WTC11 (cell line): Measurements from ENCODE around the gene MXD3. TPM values are rescaled to one million over a fixed set of nuclear protein-coding genes. Genes with fewer than 3 reads are reported as not detected.

Experiments
- ATAC-seq: fragments of 200-7000 bp; cut with Tn5 transposase; 2 replicates; pipeline ENCODE4 v1.10.0; 2021; ENCODE audit warnings: mild to moderate bottlenecking, moderate library complexity
- CTCF ChIA-PET: fragments of 300-600 bp; sonication (Branson Sonifier 250); formaldehyde crosslinking; loops from one replicate; lab custom pipeline; 2021; ENCODE audit warnings: antibody characterized with exemption; lab: Charles Lee
- POLR2A ChIA-PET: fragments of 350-600 bp; sonication (Branson Sonifier 250); formaldehyde crosslinking; loops from one replicate; lab custom pipeline; 2021; ENCODE audit warnings: antibody characterized with exemption; lab: Charles Lee
- DNase-seq: peaks from one replicate; pipeline ENCODE4 v3.0.0; 2021; ENCODE audit warnings: low spot score
- H3K27ac Mint-ChIP-seq: 2 replicates; pipeline ENCODE4 v1.8.0; 2021; ENCODE audit warnings: mixed read lengths
- H3K27me3 Mint-ChIP-seq: 2 replicates; pipeline ENCODE4 v1.8.0; 2021; ENCODE audit warnings: low read depth, mild to moderate bottlenecking, moderate library complexity, mixed read lengths
- H3K36me3 Mint-ChIP-seq: 2 replicates; pipeline ENCODE4 v1.8.0; 2021; ENCODE audit warnings: mixed read lengths
- H3K4me1 Mint-ChIP-seq: 2 replicates; pipeline ENCODE4 v1.8.0; 2022; ENCODE audit warnings: mixed read lengths
- H3K4me3 Mint-ChIP-seq: 2 replicates; pipeline ENCODE4 v1.8.0; 2021; ENCODE audit warnings: mild to moderate bottlenecking, moderate library complexity, mixed read lengths
- H3K9me3 Mint-ChIP-seq: 2 replicates; pipeline ENCODE4 v1.8.0; 2021; ENCODE audit warnings: mixed read lengths
- AR ChIP-seq: fragments of 250-450 bp; sonication (Bioruptor Pico); IDR thresholded peaks from 2 replicates; pipeline ENCODE4 v1.9.0; 2021; ENCODE audit warnings: mild to moderate bottlenecking
- ARID4B ChIP-seq: sonication (generic); formaldehyde crosslinking; IDR thresholded peaks from 2 replicates; pipeline ENCODE4 v1.8.0; 2023; ENCODE audit warnings: missing genetic modification reagents, mild to moderate bottlenecking, borderline replicate concordance
- ATF1 ChIP-seq: sonication (generic); formaldehyde crosslinking; IDR thresholded peaks from 2 replicates; pipeline ENCODE4 v1.8.1; 2023; ENCODE audit warnings: mild to moderate bottlenecking, moderate library complexity, missing genetic modification reagents
- FOXJ3 ChIP-seq: sonication (generic); formaldehyde crosslinking; IDR thresholded peaks from 2 replicates; pipeline ENCODE4 v1.9.0; 2021; ENCODE audit warnings: missing genetic modification reagents, mild to moderate bottlenecking, borderline replicate concordance
- FOXP1 ChIP-seq: sonication (generic); formaldehyde crosslinking; IDR thresholded peaks from 2 replicates; pipeline ENCODE4 v1.8.0; 2022; ENCODE audit warnings: missing genetic modification reagents, mild to moderate bottlenecking, moderate library complexity, borderline replicate concordance
- JAZF1 ChIP-seq: fragments of 250-450 bp; sonication (Bioruptor Pico); IDR thresholded peaks from 2 replicates; pipeline ENCODE4 v1.9.0; 2021; ENCODE audit warnings: moderate library complexity, mild to moderate bottlenecking, inconsistent platforms
- PRDM15 ChIP-seq: sonication (generic); formaldehyde crosslinking; IDR thresholded peaks from 2 replicates; pipeline ENCODE4 v1.8.0; 2022; ENCODE audit warnings: missing genetic modification reagents
- RELA ChIP-seq: sonication (generic); formaldehyde crosslinking; IDR thresholded peaks from 2 replicates; pipeline ENCODE4 v1.8.1; 2022; ENCODE audit warnings: missing genetic modification reagents, mild to moderate bottlenecking, borderline replicate concordance
- ZNF138 ChIP-seq: sonication (generic); formaldehyde crosslinking; conservative IDR thresholded peaks from 2 replicates; pipeline ENCODE4 v1.8.1; 2022; ENCODE audit warnings: mild to moderate bottlenecking, moderate library complexity, missing genetic modification reagents
- ZNF232 ChIP-seq: sonication (generic); formaldehyde crosslinking; IDR thresholded peaks from 2 replicates; pipeline ENCODE4 v1.8.0; 2022; ENCODE audit warnings: mild to moderate bottlenecking, missing genetic modification reagents
- ZNF317 ChIP-seq: sonication (generic); formaldehyde crosslinking; IDR thresholded peaks from 2 replicates; pipeline ENCODE4 v1.8.1; 2023; ENCODE audit warnings: low read depth, mild to moderate bottlenecking, moderate library complexity, missing genetic modification reagents, borderline replicate concordance
- ZNF671 ChIP-seq: fragments of 250-450 bp; sonication (Bioruptor Pico); IDR thresholded peaks from 2 replicates; pipeline ENCODE4 v1.8.0; 2021; ENCODE audit warnings: mild to moderate bottlenecking
- total RNA-seq: library from RNA; stranded (reverse); gene quantifications from 3 replicates; pipeline ENCODE4 v1.2.3, GENCODE V29; 2021
- TF ChIP-seq, protein P1 (sequence below): sonication (generic); formaldehyde crosslinking; IDR thresholded peaks from 2 replicates; pipeline ENCODE4 v1.8.1; 2023; ENCODE audit warnings: mild to moderate bottlenecking, missing genetic modification reagents
- TF ChIP-seq, protein P2 (sequence below): fragments of 250-450 bp; sonication (Bioruptor Pico); IDR thresholded peaks from 2 replicates; pipeline ENCODE4 v2.1.2; 2022; ENCODE audit warnings: mild to moderate bottlenecking, moderate library complexity
- TF ChIP-seq, protein P3 (sequence below): sonication (generic); formaldehyde crosslinking; IDR thresholded peaks from 2 replicates; pipeline ENCODE4 v1.8.1; 2022; ENCODE audit warnings: missing genetic modification reagents, borderline replicate concordance

The MXD3 gene
- total RNA-seq, 1 experiment from 2014 or later = 25.7 TPM

- POLR2A ChIA-PET = no interaction called here
- TF ChIP-seq ATF1 (CRISPR knock-in tag) (no peak), FOXJ3 (CRISPR knock-in tag) (no peak), FOXP1 (CRISPR knock-in tag) (no peak), ZNF232 (CRISPR knock-in tag) (no peak), JAZF1 (CRISPR knock-in tag) (no peak), PRDM15 (CRISPR knock-in tag) (no peak), ZNF671 (CRISPR knock-in tag) (no peak), ZNF317 (no peak), ARID4B (CRISPR knock-in tag) (no peak), RELA (CRISPR knock-in tag) (no peak), AR (CRISPR knock-in tag) (no peak), ZNF138 (no peak)
- TF ChIP-seq, protein P1, sequence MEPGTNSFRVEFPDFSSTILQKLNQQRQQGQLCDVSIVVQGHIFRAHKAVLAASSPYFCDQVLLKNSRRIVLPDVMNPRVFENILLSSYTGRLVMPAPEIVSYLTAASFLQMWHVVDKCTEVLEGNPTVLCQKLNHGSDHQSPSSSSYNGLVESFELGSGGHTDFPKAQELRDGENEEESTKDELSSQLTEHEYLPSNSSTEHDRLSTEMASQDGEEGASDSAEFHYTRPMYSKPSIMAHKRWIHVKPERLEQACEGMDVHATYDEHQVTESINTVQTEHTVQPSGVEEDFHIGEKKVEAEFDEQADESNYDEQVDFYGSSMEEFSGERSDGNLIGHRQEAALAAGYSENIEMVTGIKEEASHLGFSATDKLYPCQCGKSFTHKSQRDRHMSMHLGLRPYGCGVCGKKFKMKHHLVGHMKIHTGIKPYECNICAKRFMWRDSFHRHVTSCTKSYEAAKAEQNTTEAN (CRISPR knock-in tag) = no peak
- TF ChIP-seq, protein P2, sequence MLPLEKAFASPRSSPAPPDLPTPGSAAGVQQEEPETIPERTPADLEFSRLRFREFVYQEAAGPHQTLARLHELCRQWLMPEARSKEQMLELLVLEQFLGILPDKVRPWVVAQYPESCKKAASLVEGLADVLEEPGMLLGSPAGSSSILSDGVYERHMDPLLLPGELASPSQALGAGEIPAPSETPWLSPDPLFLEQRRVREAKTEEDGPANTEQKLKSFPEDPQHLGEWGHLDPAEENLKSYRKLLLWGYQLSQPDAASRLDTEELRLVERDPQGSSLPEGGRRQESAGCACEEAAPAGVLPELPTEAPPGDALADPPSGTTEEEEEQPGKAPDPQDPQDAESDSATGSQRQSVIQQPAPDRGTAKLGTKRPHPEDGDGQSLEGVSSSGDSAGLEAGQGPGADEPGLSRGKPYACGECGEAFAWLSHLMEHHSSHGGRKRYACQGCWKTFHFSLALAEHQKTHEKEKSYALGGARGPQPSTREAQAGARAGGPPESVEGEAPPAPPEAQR (CRISPR knock-in tag) = no peak
- TF ChIP-seq, protein P3, sequence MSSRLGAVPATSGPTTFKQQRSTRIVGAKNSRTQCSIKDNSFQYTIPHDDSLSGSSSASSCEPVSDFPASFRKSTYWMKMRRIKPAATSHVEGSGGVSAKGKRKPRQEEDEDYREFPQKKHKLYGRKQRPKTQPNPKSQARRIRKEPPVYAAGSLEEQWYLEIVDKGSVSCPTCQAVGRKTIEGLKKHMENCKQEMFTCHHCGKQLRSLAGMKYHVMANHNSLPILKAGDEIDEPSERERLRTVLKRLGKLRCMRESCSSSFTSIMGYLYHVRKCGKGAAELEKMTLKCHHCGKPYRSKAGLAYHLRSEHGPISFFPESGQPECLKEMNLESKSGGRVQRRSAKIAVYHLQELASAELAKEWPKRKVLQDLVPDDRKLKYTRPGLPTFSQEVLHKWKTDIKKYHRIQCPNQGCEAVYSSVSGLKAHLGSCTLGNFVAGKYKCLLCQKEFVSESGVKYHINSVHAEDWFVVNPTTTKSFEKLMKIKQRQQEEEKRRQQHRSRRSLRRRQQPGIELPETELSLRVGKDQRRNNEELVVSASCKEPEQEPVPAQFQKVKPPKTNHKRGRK (CRISPR knock-in tag) = no peak
- H3K9me3 Mint-ChIP-seq = no peaks in the 10 kb centered on the region
- DNase-seq (no peak), ATAC-seq (no peak)
- H3K36me3 Mint-ChIP-seq = peaks cover 53% of the 10 kb centered on the region
- no peaks in the 10 kb centered on the region for H3K27me3 Mint-ChIP-seq
- CTCF ChIA-PET = interaction anchor here (0.6 to 1.6 kb wide), 2 partner anchors 10 to 36 kb away, joined by 6 to 8 read pairs; no protein-coding TSS in a partner anchor
- H3K4me1 Mint-ChIP-seq = peaks cover 29% of the 10 kb centered on the region
- H3K27ac Mint-ChIP-seq = peak overlapping the region; percentile 87
- no peak overlapping the region for H3K4me3 Mint-ChIP-seq
These were observed 22.5 kb upstream of the MXD3 start for GRCh38 chr5:177334155-177334551.
